Gastrocnemius medialis (tissue), 4 donors: ENCODE data around the gene NCOR1.
"Not testable (repeated sequence)": the region's sequence is repeated elsewhere in the genome, so short reads cannot be mapped to it uniquely, and the experiment has no call there.

Experiments
- POLR2A ChIP-seq, 2 donors: fragments of 450-650 bp; IDR thresholded peaks; one replicate each; pipeline ENCODE4 v1.6.1; 2017; ENCODE audit warnings: antibody characterized with exemption in 2 of 2, mild to moderate bottlenecking in 2 of 2, moderate library complexity in 2 of 2
- TF ChIP-seq, protein P1 (sequence below), 5 experiments: fragments of 450-650 bp in 3 of 5; fragments of 200-600 bp in 2 of 5; sonication (generic) in 2 of 5; IDR thresholded peaks in 4 of 5; conservative IDR thresholded peaks in 1 of 5; 1 replicate in 4 of 5; 2 replicates in 1 of 5; pipeline ENCODE4 v1.5.1; 2016 to 2019; ENCODE audit warnings: antibody characterized with exemption in 5 of 5, mild to moderate bottlenecking in 3 of 5, moderate library complexity in 3 of 5

DNA sequence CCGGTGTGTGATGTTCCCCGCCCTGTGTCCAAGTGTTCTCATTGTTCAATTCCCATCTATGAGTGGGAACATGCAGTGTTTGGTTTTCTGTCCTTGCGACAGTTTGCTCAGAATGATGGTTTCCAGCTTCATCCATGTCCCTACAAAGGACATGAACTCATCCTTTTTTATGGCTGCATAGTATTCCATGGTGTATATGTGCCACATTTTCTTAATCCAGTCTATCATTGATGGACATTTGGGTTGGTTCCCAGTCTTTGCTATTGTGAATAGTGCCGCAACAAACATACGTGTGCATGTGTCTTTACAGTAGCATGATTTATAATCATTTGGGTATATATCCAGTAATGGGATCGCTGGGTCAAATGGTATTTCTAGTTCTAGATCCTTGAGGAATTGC, 63.0 kb downstream of the NCOR1 start:
- not testable (repeated sequence) for TF ChIP-seq POLR2A (IDR thresholded peaks at IDR 0.05)
- TF ChIP-seq, protein P1, sequence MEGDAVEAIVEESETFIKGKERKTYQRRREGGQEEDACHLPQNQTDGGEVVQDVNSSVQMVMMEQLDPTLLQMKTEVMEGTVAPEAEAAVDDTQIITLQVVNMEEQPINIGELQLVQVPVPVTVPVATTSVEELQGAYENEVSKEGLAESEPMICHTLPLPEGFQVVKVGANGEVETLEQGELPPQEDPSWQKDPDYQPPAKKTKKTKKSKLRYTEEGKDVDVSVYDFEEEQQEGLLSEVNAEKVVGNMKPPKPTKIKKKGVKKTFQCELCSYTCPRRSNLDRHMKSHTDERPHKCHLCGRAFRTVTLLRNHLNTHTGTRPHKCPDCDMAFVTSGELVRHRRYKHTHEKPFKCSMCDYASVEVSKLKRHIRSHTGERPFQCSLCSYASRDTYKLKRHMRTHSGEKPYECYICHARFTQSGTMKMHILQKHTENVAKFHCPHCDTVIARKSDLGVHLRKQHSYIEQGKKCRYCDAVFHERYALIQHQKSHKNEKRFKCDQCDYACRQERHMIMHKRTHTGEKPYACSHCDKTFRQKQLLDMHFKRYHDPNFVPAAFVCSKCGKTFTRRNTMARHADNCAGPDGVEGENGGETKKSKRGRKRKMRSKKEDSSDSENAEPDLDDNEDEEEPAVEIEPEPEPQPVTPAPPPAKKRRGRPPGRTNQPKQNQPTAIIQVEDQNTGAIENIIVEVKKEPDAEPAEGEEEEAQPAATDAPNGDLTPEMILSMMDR (IDR thresholded peaks at IDR 0.05 in 4 of 5, conservative IDR thresholded peaks at IDR 0.05 in 1 of 5), result not testable (repeated sequence)
